CD14-positive monocyte (primary cell): ENCODE results near the gene FHIT. TPM values are rescaled to one million over a fixed set of nuclear protein-coding genes. Genes with fewer than 3 reads are reported as not detected.

ENCODE experiments used
- DNase-seq, 3 donors: peaks; one replicate each; pipeline ENCODE4 v3.0.0-alpha.2; 2011 to 2022
- H2AFZ ChIP-seq: 2 replicates; pipeline ENCODE4 v1.6.0; 2012; ENCODE audit warnings: mild to moderate bottlenecking, low read depth, low read length, inconsistent platforms; ENCODE audit not compliant: insufficient read depth, poor library complexity, severe bottlenecking
- H3K27ac ChIP-seq, 2 donors: 1 replicate in 1 of 2; 2 replicates in 1 of 2; pipeline ENCODE4 v1.5.1; 2012 to 2013; ENCODE audit warnings: low read length in 2 of 2, control low read depth in 1 of 2, inconsistent platforms in 1 of 2, low read depth in 1 of 2, mild to moderate bottlenecking in 1 of 2
- H3K27me3 ChIP-seq, 2 donors: one replicate each; pipeline versions ENCODE4 v1.6.0 to v1.6.1; 2011 to 2013; ENCODE audit warnings: low read length in 2 of 2; ENCODE audit not compliant: control insufficient read depth in 2 of 2, insufficient read depth in 2 of 2
- H3K36me3 ChIP-seq, 2 donors: replicated peaks in 1 of 2; 1 replicate in 1 of 2; 2 replicates in 1 of 2; pipeline versions ENCODE4 v1.5.1 to v1.6.1; 2012 to 2013; ENCODE audit warnings: low read length in 2 of 2, control low read depth in 1 of 2, inconsistent platforms in 1 of 2, mild to moderate bottlenecking in 1 of 2; ENCODE audit not compliant: insufficient read depth in 2 of 2, control insufficient read depth in 1 of 2
- H3K4me1 ChIP-seq, 2 donors: 1 replicate in 1 of 2; 2 replicates in 1 of 2; pipeline versions ENCODE4 v1.5.1 to v1.6.1; 2012 to 2013; ENCODE audit warnings: low read length in 2 of 2, control low read depth in 1 of 2, inconsistent platforms in 1 of 2, mild to moderate bottlenecking in 1 of 2, moderate library complexity in 1 of 2; ENCODE audit not compliant: insufficient read depth in 2 of 2, control insufficient read depth in 1 of 2
- H3K4me2 ChIP-seq: replicated peaks from 2 replicates; pipeline ENCODE3; 2012; ENCODE audit warnings: low read length, moderate library complexity, mild to moderate bottlenecking; ENCODE audit not compliant: poor library complexity, severe bottlenecking; ENCODE audit errors: extremely low read depth
- H3K4me3 ChIP-seq, 3 experiments: fragments of 200-600 bp in 1 of 3; sonication (generic) in 1 of 3; replicated peaks in 1 of 3; 1 replicate in 2 of 3; 2 replicates in 1 of 3; pipeline ENCODE4 v1.5.1; 2011 to 2013; ENCODE audit warnings: low read length in 3 of 3, mild to moderate bottlenecking in 3 of 3, control low read depth in 2 of 3, low read depth in 2 of 3, inconsistent platforms in 1 of 3, moderate library complexity in 1 of 3
- H3K79me2 ChIP-seq: 2 replicates; pipeline ENCODE4 v1.6.0; 2012; ENCODE audit warnings: mild to moderate bottlenecking, control low read depth, inconsistent platforms, low read length, moderate library complexity; ENCODE audit not compliant: insufficient read depth
- H3K9ac ChIP-seq: 2 replicates; pipeline ENCODE4 v1.6.0; 2017; ENCODE audit warnings: low read length, mild to moderate bottlenecking; ENCODE audit not compliant: insufficient read depth, poor library complexity, severe bottlenecking
- H3K9me3 ChIP-seq, 2 donors: replicated peaks in 1 of 2; 1 replicate in 1 of 2; 2 replicates in 1 of 2; pipeline versions ENCODE4 v1.5.1 to v1.6.1; 2012 to 2013; ENCODE audit warnings: low read length in 2 of 2, control low read depth in 1 of 2; ENCODE audit not compliant: control insufficient read depth in 1 of 2, insufficient read depth in 1 of 2
- H4K20me1 ChIP-seq: 2 replicates; pipeline ENCODE4 v1.6.0; 2012; ENCODE audit warnings: mild to moderate bottlenecking, low read length, control low read depth, moderate library complexity; ENCODE audit not compliant: insufficient read depth
- H3K27ac Mint-ChIP-seq, 7 donors: one replicate each; pipeline ENCODE4 v1.8.0; 2020; ENCODE audit warnings: mild to moderate bottlenecking in 7 of 7, mixed read lengths in 7 of 7, moderate library complexity in 6 of 7, inconsistent platforms in 2 of 7
- H3K27me3 Mint-ChIP-seq, 3 donors: one replicate each; pipeline ENCODE4 v1.8.0; 2021 to 2022; ENCODE audit warnings: low read depth in 3 of 3, mild to moderate bottlenecking in 3 of 3, mixed read lengths in 3 of 3, moderate library complexity in 3 of 3, inconsistent platforms in 1 of 3
- H3K36me3 Mint-ChIP-seq, 2 donors: one replicate each; pipeline ENCODE4 v1.8.0; 2020; ENCODE audit warnings: mixed read lengths in 2 of 2, inconsistent platforms in 1 of 2, mild to moderate bottlenecking in 1 of 2
- H3K4me1 Mint-ChIP-seq: one replicate; pipeline ENCODE4 v1.8.0; 2020; ENCODE audit warnings: mild to moderate bottlenecking, mixed read lengths
- H3K4me3 Mint-ChIP-seq, 2 donors: one replicate each; pipeline ENCODE4 v1.8.0; 2020; ENCODE audit warnings: mild to moderate bottlenecking in 2 of 2, mixed read lengths in 2 of 2, moderate library complexity in 1 of 2
- H3K9me3 Mint-ChIP-seq, 7 donors: one replicate each; pipeline ENCODE4 v1.8.0; 2020 to 2022; ENCODE audit warnings: mixed read lengths in 7 of 7, mild to moderate bottlenecking in 6 of 7, moderate library complexity in 6 of 7, inconsistent platforms in 2 of 7
- WGBS: methylation state at CpG from one replicate; pipeline ENCODE4 v1.1.5; 2013; ENCODE audit warnings: missing lambda C conversion rate; ENCODE audit not compliant: insufficient coverage; 5-methylcytosine and 5-hydroxymethylcytosine counted together
- intact Hi-C, 2 donors: fragments of 100-400 bp; cut with micrococcal nuclease; formaldehyde crosslinking; loops; one replicate each; pipeline versions ENCODE4 v1.15.0 to v1.15.1; 2023
- polyA plus RNA-seq, 3 donors: library from polyadenylated mRNA; depleted of rRNA in 1 of 3; unstranded in 2 of 3; stranded (reverse) in 1 of 3; fragments of 300-500 nt in 2 of 3; fragments of >200 nt in 1 of 3; fragmentation: Illumina TruSeq in 2 of 3; gene quantifications; 1 replicate in 2 of 3; 2 replicates in 1 of 3; pipeline ENCODE4 v1.2.3, GENCODE V29; 2012 to 2021
- TF ChIP-seq, protein P1 (sequence below): fragments of 200-600 bp; IDR thresholded peaks from one replicate; pipeline ENCODE4 v1.8.0; 2022; ENCODE audit warnings: antibody characterized with exemption, mild to moderate bottlenecking

The FHIT gene
- polyA plus RNA-seq, 3 donors: 1.7 to 3.4 (median 3.2) TPM

DNA sequence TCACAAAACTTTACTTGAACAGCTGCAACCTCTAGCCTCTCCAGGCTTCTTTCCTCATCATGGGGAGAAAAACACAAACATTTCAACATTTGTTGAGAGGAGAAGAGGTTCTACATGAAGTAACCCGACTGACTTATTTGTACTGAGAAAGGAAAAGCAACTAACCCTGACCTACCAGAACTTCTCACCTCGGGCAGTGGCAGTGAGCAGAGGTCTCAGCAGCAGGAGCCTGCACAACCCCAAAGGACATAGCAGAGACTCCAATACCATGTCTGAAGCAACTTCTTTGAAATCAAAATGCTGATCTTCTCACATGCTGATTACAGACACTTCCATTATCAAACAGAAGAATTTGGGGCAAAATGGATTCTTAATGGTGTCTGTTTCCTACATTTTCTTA lies 1115.8 kb downstream of the FHIT start:
- Mint-ChIP-seq H3K36me3 (no peaks in the 10 kb centered on the region), H3K4me1 (peaks cover 7% of the 10 kb centered on the region), H3K4me3 (no peak overlapping the region), H3K27me3 (peaks cover 0 to 2% (median 1%) of the 10 kb centered on the region in 3 donors), H3K9me3 (no peaks in the 10 kb centered on the region), H3K27ac (no peak overlapping the region)
- WGBS: no CpG with 5 or more reads among the region's 2 CpGs
- H3K9ac ChIP-seq: no peak overlapping the region
- H3K27ac ChIP-seq: no peak overlapping the region
- no peaks in the 10 kb centered on the region for H4K20me1 ChIP-seq
- no peak overlapping the region for H2AFZ ChIP-seq
- DNase-seq: no peak
- intact Hi-C loops: no loop called here
- no peak overlapping the region for H3K4me2 ChIP-seq
- H3K4me3 ChIP-seq: no peak overlapping the region
- H3K9me3 ChIP-seq: no peaks in the 10 kb centered on the region
- H3K79me2 ChIP-seq: no peaks in the 10 kb centered on the region
- H3K4me1 ChIP-seq: no peaks in the 10 kb centered on the region
- H3K27me3 ChIP-seq: no peaks in the 10 kb centered on the region
- no peaks in the 10 kb centered on the region for H3K36me3 ChIP-seq
- TF ChIP-seq, protein P1, sequence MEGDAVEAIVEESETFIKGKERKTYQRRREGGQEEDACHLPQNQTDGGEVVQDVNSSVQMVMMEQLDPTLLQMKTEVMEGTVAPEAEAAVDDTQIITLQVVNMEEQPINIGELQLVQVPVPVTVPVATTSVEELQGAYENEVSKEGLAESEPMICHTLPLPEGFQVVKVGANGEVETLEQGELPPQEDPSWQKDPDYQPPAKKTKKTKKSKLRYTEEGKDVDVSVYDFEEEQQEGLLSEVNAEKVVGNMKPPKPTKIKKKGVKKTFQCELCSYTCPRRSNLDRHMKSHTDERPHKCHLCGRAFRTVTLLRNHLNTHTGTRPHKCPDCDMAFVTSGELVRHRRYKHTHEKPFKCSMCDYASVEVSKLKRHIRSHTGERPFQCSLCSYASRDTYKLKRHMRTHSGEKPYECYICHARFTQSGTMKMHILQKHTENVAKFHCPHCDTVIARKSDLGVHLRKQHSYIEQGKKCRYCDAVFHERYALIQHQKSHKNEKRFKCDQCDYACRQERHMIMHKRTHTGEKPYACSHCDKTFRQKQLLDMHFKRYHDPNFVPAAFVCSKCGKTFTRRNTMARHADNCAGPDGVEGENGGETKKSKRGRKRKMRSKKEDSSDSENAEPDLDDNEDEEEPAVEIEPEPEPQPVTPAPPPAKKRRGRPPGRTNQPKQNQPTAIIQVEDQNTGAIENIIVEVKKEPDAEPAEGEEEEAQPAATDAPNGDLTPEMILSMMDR: no peak

DNA sequence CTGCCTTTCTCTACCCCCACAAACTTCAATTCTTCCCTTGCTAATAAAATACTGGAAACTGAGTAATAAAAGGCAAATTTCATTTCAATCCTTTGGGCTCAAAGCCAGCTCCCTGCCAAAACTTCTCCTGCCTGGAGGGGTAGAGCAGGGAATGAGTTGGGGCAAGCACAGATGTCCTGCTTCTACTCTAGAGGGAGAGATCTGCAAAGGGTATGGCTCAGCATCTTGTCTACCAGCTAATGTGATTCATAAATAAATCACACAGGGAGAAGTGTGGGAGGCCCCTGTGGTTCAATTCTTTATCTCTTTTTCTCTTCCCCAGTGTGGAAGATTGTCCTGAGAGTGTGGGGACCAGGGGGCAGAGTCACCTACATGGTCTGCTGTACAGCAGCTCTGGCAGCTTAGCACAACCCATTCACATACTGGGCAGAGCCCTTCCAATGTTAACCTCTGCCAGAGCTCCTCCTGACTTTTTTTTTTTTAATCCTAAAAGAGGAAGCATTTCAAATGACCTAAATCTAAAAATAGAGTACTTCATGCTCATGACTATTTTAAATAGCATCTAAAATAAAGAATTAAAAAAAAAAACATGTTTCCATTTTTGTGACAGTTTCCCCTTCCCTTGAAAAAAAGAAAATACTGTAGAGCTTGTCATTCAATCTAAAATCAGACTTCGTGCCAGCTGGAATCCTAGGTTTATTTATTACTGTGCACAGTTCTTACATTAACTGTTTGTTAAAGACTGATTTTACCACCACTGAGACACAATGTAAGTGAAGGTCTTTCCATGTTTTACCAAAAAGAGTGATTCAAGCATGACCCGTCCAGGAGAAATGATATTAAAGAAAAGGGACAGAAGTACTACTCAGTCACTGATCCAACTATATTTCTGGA lies 1117.7 kb downstream of the FHIT start:
- no peak overlapping the region for H3K4me2 ChIP-seq
- H3K4me3 ChIP-seq: no peak overlapping the region
- H3K9ac ChIP-seq: no peak overlapping the region
- Mint-ChIP-seq H3K27ac (no peak overlapping the region), H3K4me3 (no peak overlapping the region), H3K4me1 (peaks cover 7% of the 10 kb centered on the region), H3K27me3 (peaks cover 0 to 4% (median 1%) of the 10 kb centered on the region in 3 donors), H3K9me3 (peaks cover 0 to 3% (median 0%) of the 10 kb centered on the region in 7 donors), H3K36me3 (no peaks in the 10 kb centered on the region)
- TF ChIP-seq, protein P1: no peak
- H4K20me1 ChIP-seq: no peaks in the 10 kb centered on the region
- no peaks in the 10 kb centered on the region for H3K79me2 ChIP-seq
- no peak for DNase-seq
- H3K9me3 ChIP-seq: no peaks in the 10 kb centered on the region
- no peak overlapping the region for H3K27ac ChIP-seq
- WGBS: no CpG with 5 or more reads among the region's 2 CpGs
- no peaks in the 10 kb centered on the region for H3K4me1 ChIP-seq
- H3K36me3 ChIP-seq: no peaks in the 10 kb centered on the region
- no peak overlapping the region for H2AFZ ChIP-seq
- intact Hi-C loops: no loop called here
- H3K27me3 ChIP-seq: no peaks in the 10 kb centered on the region
